HEK293T (cell line): ENCODE results near the gene KIF5B.

ENCODE experiments used
- ARNT ChIP-seq: fragments of 450-650 bp; IDR thresholded peaks from 2 replicates; pipeline ENCODE4 v1.6.1; 2017; ENCODE audit warnings: mild to moderate bottlenecking
- BHLHE40 ChIP-seq: fragments of 450-650 bp; IDR thresholded peaks from 2 replicates; pipeline ENCODE4 v1.6.1; 2016; ENCODE audit warnings: mild to moderate bottlenecking, moderate library complexity, borderline replicate concordance
- ELF4 ChIP-seq: fragments of 450-650 bp; IDR thresholded peaks from 2 replicates; pipeline ENCODE4 v1.6.1; 2017; ENCODE audit warnings: antibody characterized with exemption
- FOXA1 ChIP-seq: fragments of 450-650 bp; IDR thresholded peaks from 2 replicates; pipeline ENCODE4 v1.6.1; 2016; ENCODE audit warnings: mild to moderate bottlenecking
- FOXK2 ChIP-seq: fragments of 450-650 bp; IDR thresholded peaks from 2 replicates; pipeline ENCODE4 v1.6.1; 2016; ENCODE audit warnings: mild to moderate bottlenecking
- HDGF ChIP-seq: fragments of 450-650 bp; IDR thresholded peaks from 2 replicates; pipeline ENCODE4 v1.6.1; 2017; ENCODE audit warnings: antibody characterized with exemption, borderline replicate concordance
- LEF1 ChIP-seq: fragments of 450-650 bp; IDR thresholded peaks from 2 replicates; pipeline ENCODE4 v1.6.1; 2017; ENCODE audit warnings: mild to moderate bottlenecking, borderline replicate concordance
- SP1 ChIP-seq: fragments of 450-650 bp; IDR thresholded peaks from 2 replicates; pipeline ENCODE4 v1.6.1; 2017
- SUZ12 ChIP-seq: fragments of 450-650 bp; IDR thresholded peaks from 2 replicates; pipeline ENCODE4 v1.6.1; 2016; ENCODE audit warnings: mild to moderate bottlenecking
- TARDBP ChIP-seq: fragments of 450-650 bp; IDR thresholded peaks from 2 replicates; pipeline ENCODE4 v1.6.1; 2016
- ZNF384 ChIP-seq: fragments of 450-650 bp; IDR thresholded peaks from 2 replicates; pipeline ENCODE4 v1.6.1; 2016
- TF ChIP-seq, protein P1 (sequence below): fragments of 450-650 bp; IDR thresholded peaks from 2 replicates; pipeline ENCODE4 v1.6.1; 2016

DNA sequence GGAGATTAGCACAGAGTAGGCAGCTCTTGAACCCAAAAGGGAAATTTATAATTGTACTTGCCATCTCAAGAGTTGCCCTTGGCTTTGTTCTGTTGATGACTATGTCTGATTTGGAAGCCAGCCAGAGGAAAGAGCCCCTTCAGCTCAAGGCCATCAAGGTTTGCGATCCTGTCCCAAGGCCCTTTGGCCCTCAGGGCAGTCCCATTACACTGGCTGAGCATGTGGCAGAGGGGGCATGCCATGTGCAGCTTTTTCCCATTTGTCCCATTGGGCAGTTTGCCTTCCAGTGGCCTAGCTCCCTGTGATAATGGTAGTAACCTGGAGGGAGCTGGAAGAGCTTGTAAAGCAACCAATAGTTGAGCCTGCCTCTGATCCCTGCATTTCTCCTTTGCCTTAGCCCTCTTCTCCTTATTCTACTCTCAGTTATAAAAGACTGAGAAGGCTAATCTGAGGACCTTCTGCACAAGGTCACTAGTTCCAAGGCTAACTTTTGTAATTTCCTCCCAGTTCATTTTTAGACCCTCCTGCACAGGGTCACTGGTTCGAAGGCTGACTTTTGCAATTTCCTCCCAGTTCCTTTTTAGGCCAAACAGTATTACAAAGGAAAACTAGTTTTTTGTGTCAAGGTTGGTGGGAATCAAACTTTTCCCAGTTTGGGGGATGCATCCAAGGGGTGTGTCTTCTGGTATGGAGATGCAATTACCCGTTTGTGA is 96.6 kb downstream of the KIF5B start:
- TF ChIP-seq SP1 (no peak), BHLHE40 (no peak), ZNF384 (no peak), ELF4 (no peak), TARDBP (no peak), HDGF (no peak), ARNT (no peak), LEF1 (no peak), FOXA1 (no peak), SUZ12 (no peak), FOXK2 (no peak)
- TF ChIP-seq, protein P1, sequence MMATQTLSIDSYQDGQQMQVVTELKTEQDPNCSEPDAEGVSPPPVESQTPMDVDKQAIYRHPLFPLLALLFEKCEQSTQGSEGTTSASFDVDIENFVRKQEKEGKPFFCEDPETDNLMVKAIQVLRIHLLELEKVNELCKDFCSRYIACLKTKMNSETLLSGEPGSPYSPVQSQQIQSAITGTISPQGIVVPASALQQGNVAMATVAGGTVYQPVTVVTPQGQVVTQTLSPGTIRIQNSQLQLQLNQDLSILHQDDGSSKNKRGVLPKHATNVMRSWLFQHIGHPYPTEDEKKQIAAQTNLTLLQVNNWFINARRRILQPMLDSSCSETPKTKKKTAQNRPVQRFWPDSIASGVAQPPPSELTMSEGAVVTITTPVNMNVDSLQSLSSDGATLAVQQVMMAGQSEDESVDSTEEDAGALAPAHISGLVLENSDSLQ: no peak
